ENCODE data around the gene CCDC8. TPM values are rescaled to one million over a fixed set of nuclear protein-coding genes. Genes with fewer than 3 reads are reported as not detected.
A peak's percentile ranks its signal among the peaks of the same experiment; 100 is the strongest.

Gene CCDC8
- total and polyA plus RNA-seq, 2 experiments from 2014 or later: 5.6 to 16.5 TPM

DNA sequence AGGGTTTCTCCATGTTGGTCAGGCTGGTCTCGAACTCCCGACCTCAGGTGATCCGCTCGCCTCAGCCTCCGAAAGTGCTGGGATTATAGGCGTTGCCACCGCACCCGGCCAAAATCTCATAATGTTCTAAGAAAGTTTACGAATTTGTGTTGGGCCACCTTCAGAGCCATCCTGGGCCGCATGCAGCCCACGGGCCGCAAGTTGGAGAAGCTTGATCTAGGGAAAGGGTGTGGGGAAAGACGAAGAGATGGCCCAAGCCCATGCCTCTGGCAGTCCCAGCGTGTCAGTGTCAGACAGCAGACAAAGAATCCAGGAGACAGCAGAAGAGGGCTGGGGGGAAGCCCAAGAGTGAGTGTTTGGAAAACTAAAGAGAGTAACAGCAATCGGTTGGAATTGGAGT lies 32.7 kb upstream of the CCDC8 start (continued):
- TF ChIP-seq EZH2 (IDR thresholded peaks at IDR 0.05; ENCODE audit: low read depth, unreplicated experiment): no peak
- no peak for TF ChIP-seq EZH2phosphoT487 (IDR thresholded peaks at IDR 0.05; ENCODE audit: unreplicated experiment)

DNA sequence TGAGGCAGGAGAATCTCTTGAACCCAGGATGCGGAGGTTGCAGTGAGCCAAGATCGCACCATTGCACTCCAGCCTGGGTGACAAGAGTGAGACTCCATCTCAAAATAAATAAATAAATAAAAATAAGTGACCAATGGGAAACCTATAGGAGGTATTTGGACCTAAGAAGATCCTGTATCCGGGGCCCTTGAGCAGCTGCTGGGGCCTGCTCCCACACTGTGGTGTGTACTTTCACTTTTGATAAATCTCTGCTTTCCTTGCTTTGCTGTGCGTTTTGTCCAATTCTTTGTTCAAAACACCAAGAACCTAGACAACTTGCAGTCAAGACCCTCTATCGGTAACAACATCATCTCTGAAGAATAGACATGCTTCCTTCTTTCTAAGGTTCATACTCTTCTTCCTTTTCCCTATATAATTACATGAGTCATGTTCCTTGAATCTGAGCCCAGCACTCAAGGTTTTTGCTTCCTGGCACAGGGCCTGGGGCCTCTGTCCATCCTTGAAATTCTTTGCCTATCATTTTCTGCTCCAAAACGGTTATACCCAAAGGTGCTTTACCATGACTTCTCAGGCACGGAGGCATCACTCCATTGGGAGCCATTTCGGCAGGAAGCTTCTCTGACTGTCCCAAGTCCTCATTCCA lies 29.6 kb upstream of the CCDC8 start:
- Mint-ChIP-seq H3K9me3 (no peaks in the 10 kb centered on the region), H3K27ac (no peak overlapping the region), H3K27me3 (ENCODE audit: insufficient read depth, low read depth, poor library complexity) (no peaks in the 10 kb centered on the region), H3K4me1 (no peaks in the 10 kb centered on the region), H3K36me3 (ENCODE audit: low read depth) (no peaks in the 10 kb centered on the region), H3K4me3 (no peak overlapping the region)
- no peaks in the 10 kb centered on the region for H3K36me3 ChIP-seq (ENCODE audit: insufficient read depth)
- no peaks in the 10 kb centered on the region for H3K9me2 ChIP-seq (ENCODE audit: insufficient read depth)
- H3K4me3 ChIP-seq: no peak overlapping the region
- DNase-seq (ENCODE audit: low spot score) (no peak), ATAC-seq (no peak)
- H3F3A ChIP-seq (replicated peaks; ENCODE audit: low read depth): no peaks in the 10 kb centered on the region
- no peak overlapping the region for H3K4me2 ChIP-seq
- H4K20me1 ChIP-seq (replicated peaks; ENCODE audit: insufficient read depth): no peaks in the 10 kb centered on the region
- H3K27me3 ChIP-seq (ENCODE audit: insufficient read depth): no peaks in the 10 kb centered on the region
- H2AFZ ChIP-seq: 0 out of 2 replicates have a peak overlapping the region, but pooled peaks have one; percentile 3
- H3K79me2 ChIP-seq (replicated peaks; ENCODE audit: insufficient read depth): no peaks in the 10 kb centered on the region
- no peak overlapping the region for H3K27ac ChIP-seq (ENCODE audit: low read depth)
- TF ChIP-seq STAT1 (IDR thresholded peaks at IDR 0.05; ENCODE audit: unreplicated experiment): no peak
- TF ChIP-seq JUNB (IDR thresholded peaks at IDR 0.05; ENCODE audit: unreplicated experiment): no peak
- no peak for TF ChIP-seq POLR2AphosphoS5 (IDR thresholded peaks at IDR 0.05; ENCODE audit: low read depth)
- H3K4me1 ChIP-seq (ENCODE audit: insufficient read depth): no peaks in the 10 kb centered on the region

DNA sequence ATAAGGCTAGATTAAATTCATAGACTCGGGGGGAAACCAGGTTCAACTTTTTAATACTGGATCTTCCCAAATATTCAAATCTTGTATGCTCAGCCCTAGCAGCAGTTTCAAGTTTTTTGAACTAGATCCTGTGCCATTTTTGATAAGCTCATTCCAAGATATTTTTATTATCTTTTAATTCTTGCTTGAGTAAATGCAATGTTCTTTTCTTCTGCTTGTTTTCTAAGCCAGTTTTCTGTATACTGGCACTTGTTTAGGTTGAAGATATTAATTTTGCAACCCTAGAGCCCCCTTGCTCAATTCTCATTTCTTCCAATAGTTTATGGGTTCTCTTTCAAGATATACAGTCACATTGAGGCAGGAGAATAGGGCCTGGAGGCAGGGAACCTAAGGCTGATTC lies 28.5 kb upstream of the CCDC8 start:
- Mint-ChIP-seq H3K27ac (no peak overlapping the region), H3K4me1 (no peaks in the 10 kb centered on the region), H3K36me3 (ENCODE audit: low read depth) (no peaks in the 10 kb centered on the region), H3K27me3 (ENCODE audit: insufficient read depth, low read depth, poor library complexity) (no peaks in the 10 kb centered on the region), H3K9me3 (no peaks in the 10 kb centered on the region), H3K4me3 (no peak overlapping the region)
- Histone ChIP-seq H3K79me2 (replicated peaks; ENCODE audit: insufficient read depth) (no peaks in the 10 kb centered on the region), H3K27ac (ENCODE audit: low read depth) (no peak overlapping the region), H3K27me3 (ENCODE audit: insufficient read depth) (no peaks in the 10 kb centered on the region), H3K36me3 (ENCODE audit: insufficient read depth) (no peaks in the 10 kb centered on the region), H3K4me3 (no peak overlapping the region), H3K4me1 (ENCODE audit: insufficient read depth) (no peaks in the 10 kb centered on the region), H3K4me2 (no peak overlapping the region), H2AFZ (no peak overlapping the region), H4K20me1 (replicated peaks; ENCODE audit: insufficient read depth) (no peaks in the 10 kb centered on the region), H3K9me2 (ENCODE audit: insufficient read depth) (no peaks in the 10 kb centered on the region), H3F3A (replicated peaks; ENCODE audit: low read depth) (no peaks in the 10 kb centered on the region)
- no peak for DNase-seq (ENCODE audit: low spot score)
- ATAC-seq: no peak
- TF ChIP-seq POLR2AphosphoS5 (IDR thresholded peaks at IDR 0.05; ENCODE audit: low read depth) (no peak), STAT1 (IDR thresholded peaks at IDR 0.05; ENCODE audit: unreplicated experiment) (no peak), ZNF114 (CRISPR knock-in tag; IDR thresholded peaks at IDR 0.05) (no peak), NANOG (IDR thresholded peaks at IDR 0.05; ENCODE audit: borderline replicate concordance) (no peak)
- TF ChIP-seq, protein P1, sequence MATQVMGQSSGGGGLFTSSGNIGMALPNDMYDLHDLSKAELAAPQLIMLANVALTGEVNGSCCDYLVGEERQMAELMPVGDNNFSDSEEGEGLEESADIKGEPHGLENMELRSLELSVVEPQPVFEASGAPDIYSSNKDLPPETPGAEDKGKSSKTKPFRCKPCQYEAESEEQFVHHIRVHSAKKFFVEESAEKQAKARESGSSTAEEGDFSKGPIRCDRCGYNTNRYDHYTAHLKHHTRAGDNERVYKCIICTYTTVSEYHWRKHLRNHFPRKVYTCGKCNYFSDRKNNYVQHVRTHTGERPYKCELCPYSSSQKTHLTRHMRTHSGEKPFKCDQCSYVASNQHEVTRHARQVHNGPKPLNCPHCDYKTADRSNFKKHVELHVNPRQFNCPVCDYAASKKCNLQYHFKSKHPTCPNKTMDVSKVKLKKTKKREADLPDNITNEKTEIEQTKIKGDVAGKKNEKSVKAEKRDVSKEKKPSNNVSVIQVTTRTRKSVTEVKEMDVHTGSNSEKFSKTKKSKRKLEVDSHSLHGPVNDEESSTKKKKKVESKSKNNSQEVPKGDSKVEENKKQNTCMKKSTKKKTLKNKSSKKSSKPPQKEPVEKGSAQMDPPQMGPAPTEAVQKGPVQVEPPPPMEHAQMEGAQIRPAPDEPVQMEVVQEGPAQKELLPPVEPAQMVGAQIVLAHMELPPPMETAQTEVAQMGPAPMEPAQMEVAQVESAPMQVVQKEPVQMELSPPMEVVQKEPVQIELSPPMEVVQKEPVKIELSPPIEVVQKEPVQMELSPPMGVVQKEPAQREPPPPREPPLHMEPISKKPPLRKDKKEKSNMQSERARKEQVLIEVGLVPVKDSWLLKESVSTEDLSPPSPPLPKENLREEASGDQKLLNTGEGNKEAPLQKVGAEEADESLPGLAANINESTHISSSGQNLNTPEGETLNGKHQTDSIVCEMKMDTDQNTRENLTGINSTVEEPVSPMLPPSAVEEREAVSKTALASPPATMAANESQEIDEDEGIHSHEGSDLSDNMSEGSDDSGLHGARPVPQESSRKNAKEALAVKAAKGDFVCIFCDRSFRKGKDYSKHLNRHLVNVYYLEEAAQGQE (IDR thresholded peaks at IDR 0.05; ENCODE audit: unreplicated experiment): no peak
- TF ChIP-seq, protein P2, sequence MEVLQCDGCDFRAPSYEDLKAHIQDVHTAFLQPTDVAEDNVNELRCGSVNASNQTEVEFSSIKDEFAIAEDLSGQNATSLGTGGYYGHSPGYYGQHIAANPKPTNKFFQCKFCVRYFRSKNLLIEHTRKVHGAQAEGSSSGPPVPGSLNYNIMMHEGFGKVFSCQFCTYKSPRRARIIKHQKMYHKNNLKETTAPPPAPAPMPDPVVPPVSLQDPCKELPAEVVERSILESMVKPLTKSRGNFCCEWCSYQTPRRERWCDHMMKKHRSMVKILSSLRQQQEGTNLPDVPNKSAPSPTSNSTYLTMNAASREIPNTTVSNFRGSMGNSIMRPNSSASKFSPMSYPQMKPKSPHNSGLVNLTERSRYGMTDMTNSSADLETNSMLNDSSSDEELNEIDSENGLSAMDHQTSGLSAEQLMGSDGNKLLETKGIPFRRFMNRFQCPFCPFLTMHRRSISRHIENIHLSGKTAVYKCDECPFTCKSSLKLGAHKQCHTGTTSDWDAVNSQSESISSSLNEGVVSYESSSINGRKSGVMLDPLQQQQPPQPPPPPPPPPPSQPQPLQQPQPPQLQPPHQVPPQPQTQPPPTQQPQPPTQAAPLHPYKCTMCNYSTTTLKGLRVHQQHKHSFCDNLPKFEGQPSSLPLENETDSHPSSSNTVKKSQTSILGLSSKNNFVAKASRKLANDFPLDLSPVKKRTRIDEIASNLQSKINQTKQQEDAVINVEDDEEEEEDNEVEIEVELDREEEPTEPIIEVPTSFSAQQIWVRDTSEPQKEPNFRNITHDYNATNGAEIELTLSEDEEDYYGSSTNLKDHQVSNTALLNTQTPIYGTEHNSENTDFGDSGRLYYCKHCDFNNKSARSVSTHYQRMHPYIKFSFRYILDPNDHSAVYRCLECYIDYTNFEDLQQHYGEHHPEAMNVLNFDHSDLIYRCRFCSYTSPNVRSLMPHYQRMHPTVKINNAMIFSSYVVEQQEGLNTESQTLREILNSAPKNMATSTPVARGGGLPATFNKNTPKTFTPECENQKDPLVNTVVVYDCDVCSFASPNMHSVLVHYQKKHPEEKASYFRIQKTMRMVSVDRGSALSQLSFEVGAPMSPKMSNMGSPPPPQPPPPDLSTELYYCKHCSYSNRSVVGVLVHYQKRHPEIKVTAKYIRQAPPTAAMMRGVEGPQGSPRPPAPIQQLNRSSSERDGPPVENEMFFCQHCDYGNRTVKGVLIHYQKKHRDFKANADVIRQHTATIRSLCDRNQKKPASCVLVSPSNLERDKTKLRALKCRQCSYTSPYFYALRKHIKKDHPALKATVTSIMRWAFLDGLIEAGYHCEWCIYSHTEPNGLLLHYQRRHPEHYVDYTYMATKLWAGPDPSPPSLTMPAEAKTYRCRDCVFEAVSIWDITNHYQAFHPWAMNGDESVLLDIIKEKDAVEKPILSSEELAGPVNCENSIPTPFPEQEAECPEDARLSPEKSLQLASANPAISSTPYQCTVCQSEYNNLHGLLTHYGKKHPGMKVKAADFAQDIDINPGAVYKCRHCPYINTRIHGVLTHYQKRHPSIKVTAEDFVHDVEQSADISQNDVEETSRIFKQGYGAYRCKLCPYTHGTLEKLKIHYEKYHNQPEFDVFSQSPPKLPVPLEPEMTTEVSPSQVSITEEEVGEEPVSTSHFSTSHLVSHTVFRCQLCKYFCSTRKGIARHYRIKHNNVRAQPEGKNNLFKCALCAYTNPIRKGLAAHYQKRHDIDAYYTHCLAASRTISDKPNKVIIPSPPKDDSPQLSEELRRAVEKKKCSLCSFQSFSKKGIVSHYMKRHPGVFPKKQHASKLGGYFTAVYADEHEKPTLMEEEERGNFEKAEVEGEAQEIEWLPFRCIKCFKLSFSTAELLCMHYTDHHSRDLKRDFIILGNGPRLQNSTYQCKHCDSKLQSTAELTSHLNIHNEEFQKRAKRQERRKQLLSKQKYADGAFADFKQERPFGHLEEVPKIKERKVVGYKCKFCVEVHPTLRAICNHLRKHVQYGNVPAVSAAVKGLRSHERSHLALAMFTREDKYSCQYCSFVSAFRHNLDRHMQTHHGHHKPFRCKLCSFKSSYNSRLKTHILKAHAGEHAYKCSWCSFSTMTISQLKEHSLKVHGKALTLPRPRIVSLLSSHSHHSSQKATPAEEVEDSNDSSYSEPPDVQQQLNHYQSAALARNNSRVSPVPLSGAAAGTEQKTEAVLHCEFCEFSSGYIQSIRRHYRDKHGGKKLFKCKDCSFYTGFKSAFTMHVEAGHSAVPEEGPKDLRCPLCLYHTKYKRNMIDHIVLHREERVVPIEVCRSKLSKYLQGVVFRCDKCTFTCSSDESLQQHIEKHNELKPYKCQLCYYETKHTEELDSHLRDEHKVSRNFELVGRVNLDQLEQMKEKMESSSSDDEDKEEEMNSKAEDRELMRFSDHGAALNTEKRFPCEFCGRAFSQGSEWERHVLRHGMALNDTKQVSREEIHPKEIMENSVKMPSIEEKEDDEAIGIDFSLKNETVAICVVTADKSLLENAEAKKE (CRISPR knock-in tag; IDR thresholded peaks at IDR 0.05): no peak
- TF ChIP-seq, protein P3, sequence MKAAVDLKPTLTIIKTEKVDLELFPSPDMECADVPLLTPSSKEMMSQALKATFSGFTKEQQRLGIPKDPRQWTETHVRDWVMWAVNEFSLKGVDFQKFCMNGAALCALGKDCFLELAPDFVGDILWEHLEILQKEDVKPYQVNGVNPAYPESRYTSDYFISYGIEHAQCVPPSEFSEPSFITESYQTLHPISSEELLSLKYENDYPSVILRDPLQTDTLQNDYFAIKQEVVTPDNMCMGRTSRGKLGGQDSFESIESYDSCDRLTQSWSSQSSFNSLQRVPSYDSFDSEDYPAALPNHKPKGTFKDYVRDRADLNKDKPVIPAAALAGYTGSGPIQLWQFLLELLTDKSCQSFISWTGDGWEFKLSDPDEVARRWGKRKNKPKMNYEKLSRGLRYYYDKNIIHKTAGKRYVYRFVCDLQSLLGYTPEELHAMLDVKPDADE (IDR thresholded peaks at IDR 0.05): no peak
